MM.1S (cell line): ENCODE results near the gene DDI2.

Experiments
- CTCF ChIP-seq: fragments of 300-600 bp; sonication (generic); IDR thresholded peaks from 2 replicates; pipeline ENCODE4 v1.5.1; 2016; ENCODE audit warnings: antibody characterized with exemption, low read length, mixed read lengths
- EZH2 ChIP-seq: fragments of 300-600 bp; sonication (generic); optimal IDR thresholded peaks from 2 replicates; pipeline ENCODE3; 2017; ENCODE audit warnings: low read depth, mild to moderate bottlenecking, antibody characterized with exemption, low read length, mixed read lengths
- EZH2phosphoT487 ChIP-seq: fragments of 300-600 bp; sonication (generic); IDR thresholded peaks from 2 replicates; pipeline ENCODE4 v1.6.1; 2018; ENCODE audit warnings: antibody characterized with exemption, low read length

DNA sequence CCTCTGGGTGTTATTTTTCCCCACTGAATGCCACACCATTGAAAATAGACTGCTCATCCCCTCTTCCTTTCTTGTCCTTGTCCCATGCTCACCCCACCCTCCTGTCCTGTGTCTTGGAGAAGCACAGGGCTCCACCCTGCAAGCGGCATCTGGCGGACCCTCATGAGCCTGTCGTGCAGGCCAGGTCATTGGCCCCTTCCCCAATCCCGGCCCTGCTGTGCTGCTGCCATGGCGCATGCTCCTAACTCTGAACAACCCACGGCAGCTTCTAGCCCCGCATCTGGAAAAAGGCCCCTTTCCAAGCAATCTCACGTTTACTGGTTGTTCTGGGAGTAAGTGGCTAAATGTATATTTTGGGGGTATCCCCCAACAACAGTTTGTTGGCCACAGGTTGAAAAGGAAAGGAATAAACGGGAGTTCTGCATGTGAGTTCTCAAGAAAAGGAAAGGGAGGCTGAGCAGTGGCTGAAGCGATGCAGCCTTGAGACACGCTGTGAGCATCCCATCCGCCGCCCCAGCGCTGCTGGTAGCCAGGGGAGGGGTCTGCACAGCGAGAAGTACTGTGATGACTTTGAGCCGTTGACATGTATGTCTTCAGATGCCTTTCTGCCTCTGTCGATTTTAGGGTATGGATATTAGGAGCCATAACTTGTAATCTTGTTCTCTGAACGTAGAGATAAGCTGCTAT lies 48.7 kb upstream of the DDI2 start:
- no peak for TF ChIP-seq EZH2
- no peak for TF ChIP-seq CTCF
- TF ChIP-seq EZH2phosphoT487: no peak
